ENCODE results near the gene UHRF1.

DNA sequence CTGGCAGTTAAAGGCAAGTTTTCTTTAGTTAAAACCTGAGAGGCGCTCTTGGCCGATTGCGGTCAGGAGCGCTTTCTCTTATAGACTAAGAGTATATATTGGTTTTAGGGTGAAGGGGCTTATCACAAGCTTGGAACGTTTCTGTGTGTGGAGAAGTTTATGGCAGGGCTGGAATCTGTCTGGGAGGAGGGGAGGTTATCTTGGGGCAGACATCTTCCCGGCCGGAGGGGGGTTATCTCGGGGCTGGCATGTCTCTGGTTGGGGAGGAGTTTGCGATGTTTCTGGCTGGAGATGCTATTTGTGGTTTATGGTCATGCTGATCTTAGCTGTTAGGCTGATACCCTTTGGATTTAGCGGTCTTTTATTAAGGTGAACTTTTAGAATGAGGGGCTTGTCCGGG, 78.0 kb downstream of the UHRF1 start:
- TF ChIP-seq, protein P1, sequence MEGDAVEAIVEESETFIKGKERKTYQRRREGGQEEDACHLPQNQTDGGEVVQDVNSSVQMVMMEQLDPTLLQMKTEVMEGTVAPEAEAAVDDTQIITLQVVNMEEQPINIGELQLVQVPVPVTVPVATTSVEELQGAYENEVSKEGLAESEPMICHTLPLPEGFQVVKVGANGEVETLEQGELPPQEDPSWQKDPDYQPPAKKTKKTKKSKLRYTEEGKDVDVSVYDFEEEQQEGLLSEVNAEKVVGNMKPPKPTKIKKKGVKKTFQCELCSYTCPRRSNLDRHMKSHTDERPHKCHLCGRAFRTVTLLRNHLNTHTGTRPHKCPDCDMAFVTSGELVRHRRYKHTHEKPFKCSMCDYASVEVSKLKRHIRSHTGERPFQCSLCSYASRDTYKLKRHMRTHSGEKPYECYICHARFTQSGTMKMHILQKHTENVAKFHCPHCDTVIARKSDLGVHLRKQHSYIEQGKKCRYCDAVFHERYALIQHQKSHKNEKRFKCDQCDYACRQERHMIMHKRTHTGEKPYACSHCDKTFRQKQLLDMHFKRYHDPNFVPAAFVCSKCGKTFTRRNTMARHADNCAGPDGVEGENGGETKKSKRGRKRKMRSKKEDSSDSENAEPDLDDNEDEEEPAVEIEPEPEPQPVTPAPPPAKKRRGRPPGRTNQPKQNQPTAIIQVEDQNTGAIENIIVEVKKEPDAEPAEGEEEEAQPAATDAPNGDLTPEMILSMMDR (IDR thresholded peaks at IDR 0.05; ENCODE audit: low read depth, low read length), result no peak
- no peak for TF ChIP-seq EZH2phosphoT487 (IDR thresholded peaks at IDR 0.05; ENCODE audit: low read depth)
